Activated CD8-positive, alpha-beta memory T cell treated with anti-CD3 and anti-CD28 coated beads for 48 hours (primary cell): ENCODE results near the gene UNC79.
"Not testable (repeated sequence)": the region's sequence is repeated elsewhere in the genome, so short reads cannot be mapped to it uniquely, and the experiment has no call there.

Source experiments
- DNase-seq, 3 experiments: peaks; one replicate each; pipeline ENCODE4 v3.0.0-alpha.2; 2020; ENCODE audit warnings: low read depth in 2 of 3, low spot score in 2 of 3

UNC79 gene

DNA sequence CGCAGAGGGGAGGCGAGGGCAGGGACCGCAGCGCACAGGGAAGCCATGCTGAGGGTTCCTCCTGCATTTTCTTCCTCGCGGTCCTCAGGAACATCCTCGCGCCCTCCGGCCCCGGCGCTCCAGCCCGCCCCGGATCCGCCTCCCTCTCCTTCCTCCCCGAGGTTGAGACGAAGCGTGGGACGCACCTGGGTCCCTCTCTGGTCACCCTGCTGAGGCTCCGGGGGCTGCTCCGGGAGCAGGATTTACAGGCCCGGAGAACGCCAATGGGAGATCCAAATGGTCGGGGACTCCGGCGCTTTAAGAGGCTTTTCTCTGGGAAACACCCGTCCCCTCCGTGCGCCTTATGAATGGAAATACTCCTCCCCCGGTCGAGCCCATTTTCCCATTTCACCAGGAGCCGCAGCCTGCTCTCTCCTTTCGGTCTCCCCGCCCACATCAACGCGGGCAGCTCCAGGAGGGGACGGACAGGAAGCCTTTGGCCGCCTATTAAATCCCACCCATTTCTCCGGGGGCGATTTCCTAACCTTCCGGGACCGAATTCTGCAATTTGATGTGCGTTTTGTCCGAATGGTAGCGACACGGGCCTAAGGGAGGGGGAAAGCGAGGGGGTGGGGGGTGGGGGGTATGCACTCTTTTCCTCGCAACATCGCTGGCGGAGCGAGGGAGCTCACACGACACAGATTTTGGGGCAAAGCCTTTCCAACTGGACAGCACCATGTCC, at the start of gene UNC79:
TSS of gene UNC79 (plus strand) at position 625 of the 721 bp plus-strand sequence. CDS start at position 716, 91 bp downstream.
- no peak for DNase-seq

DNA sequence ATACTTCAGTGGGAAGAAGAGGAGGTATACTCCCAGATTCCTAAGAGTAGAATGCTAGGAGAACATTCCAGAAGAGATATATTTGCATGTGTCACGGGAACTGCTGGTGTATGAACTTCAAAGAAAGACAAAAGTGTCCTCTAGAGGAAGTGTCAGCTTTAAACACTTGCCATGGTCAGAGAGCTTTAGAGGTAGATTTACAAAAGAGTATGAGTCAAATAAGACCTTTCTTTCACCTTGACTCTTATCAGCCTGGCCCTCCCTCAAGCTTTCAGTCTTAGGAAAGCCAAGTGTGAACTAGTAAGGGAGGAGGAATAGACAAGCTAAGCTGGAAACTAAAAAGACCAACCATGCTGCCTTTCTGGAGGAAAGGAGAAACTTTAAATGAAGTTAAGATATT, 49.1 kb upstream of the UNC79 start:
- DNase-seq, result no peak

DNA sequence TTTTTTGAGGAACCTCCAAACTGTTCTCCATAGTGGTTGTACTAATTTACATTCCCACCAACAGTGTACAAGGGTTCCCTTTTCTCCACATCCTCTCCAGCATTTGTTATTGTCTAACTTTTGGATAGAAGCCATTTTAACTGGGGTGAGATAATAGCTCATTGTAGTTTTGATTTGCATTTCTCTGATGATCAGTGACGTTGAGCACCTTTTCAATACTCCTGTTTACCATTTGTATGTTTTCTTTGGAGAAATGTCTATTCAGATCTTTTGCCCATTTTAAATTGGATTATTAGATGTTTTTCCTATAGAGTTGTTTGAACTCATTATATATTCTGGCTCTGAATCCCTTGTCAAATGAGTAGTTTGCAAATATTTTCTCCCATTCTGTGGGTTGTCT, 46.5 kb upstream of the UNC79 start:
- DNase-seq, result not testable (repeated sequence)

DNA sequence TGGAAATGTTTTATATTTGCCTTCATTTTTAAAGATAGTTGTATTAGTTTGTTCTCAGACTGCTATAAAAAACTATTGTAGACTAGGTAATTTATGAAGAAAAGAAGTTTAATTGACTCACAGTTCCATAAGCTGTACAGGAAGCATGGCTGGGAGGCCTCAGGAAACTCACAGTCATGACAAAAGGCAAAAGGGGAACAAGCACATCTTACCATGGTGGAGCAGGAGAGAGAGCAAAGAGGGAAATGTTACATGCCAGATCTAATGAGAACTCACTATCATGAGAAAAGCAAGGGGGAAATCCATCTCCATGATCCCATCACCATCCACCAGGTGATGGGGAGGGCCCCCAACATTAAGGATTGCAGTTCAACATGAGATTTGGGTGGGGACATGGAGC, 35.5 kb upstream of the UNC79 start:
- DNase-seq, result no peak

DNA sequence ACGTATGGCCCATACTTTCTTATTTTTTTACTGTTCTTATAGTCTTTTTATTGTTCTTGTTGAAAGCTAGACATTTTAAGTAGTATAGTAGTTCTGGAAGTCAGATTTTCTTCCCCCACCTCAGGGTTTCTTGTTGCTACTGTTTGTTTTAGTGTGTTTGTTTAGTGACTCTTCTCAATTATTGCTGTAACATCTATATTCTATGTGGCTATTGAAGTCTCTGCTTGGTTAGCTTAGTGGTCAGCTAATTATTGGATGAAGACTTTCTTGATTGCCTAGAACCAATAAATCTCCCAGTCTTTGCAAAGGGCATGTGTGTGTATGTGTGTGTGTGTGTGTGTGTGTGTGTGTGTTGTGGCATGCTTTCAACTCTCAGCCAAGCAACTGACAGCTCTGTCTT, 34.3 kb upstream of the UNC79 start:
- no peak for DNase-seq

DNA sequence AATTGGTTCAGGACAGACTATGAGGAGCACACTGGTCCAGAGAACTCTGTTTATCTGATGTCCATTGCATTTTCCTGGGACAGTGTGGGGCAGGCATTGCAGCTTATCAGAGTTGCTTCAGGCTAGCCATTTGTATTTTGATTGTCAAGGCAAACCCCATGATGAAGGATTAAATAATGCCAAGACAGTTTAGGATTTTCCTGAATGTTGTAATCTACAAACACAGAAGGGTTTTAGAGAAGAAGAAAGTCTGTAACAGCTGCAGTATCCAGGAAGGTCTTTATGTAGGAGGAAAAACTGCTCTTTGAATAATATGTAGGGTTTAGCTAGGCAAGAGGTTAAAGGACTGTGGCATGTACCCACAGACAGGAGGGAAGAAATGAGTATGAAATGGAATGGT, 32.2 kb upstream of the UNC79 start:
- no peak for DNase-seq

DNA sequence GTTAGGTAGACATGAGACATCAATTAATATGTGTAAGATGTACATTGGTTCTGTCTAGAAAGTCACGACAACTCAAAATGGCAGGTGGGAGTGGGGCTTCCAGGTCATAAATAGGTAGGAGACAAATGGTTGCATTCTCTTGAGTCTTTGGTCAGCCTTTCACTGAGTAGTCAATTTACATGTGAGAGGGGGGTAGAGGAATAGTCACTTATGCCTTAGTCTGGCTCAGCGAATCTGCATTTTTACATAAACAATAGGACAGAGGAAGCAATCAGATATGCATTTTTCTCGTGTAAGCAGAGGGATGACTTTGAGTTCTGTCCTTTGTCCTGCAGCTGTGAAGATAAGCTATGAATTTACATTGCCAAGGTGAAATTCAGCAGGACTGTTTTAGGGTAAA, 27.8 kb upstream of the UNC79 start:
- DNase-seq, result no peak

DNA sequence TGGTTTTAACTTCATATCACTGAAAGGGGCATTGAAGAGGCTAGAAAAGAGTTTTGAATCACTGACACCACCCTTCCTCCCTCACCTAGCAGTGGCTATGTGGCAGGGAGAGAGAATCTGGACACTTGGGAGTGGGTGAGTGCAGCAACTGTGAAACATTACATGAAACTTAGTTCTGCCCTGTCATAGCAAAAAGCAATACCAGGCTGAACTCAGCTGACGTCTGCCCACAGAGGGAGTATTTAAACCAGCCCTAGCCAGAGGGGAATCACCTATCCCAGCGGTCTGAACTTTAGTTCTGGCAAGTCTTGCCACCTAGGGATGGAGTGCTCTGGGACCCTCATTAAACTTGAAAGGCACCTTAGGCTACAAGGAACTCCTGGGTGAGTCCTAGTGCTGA, 20.7 kb upstream of the UNC79 start:
- DNase-seq, result no peak

DNA sequence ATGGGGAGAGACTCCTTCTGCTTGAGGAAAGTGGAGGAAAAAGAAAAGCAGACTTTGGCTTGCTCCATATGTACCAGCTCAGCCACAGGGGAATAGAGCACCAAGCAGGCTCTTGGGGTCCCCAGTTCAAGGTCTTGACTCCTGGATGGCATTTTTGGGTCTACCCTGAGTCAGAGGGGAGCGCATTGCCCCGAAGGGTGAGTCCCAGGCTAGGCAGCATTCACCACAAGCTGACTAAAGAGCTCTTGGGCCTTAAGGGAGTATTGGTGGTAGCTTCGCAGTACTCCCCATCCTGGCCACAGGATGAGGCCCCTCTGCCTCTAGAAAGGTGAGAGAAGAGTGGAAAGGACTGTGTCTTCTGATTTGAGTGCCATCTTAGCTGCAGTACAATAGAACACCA, 19.8 kb upstream of the UNC79 start:
- no peak for DNase-seq

DNA sequence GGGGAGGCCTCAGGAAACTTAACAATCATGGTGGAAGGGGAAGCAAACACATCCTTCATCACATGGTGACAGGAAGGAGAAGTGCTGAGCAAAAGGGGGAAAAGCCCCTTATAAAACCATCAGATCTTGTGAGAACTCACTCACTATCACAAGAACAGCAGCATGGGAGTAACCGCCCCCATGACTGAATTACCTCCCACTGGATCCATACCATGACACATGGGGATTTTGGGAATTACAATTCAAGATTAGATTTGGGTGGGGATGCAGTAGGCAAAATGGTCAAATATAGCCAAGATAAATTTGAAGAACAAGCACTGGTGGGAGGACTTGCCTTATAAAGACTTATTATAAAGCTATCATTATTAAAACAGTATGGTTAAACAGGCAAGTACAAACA, 5.6 kb upstream of the UNC79 start:
- DNase-seq, result not testable (repeated sequence)

DNA sequence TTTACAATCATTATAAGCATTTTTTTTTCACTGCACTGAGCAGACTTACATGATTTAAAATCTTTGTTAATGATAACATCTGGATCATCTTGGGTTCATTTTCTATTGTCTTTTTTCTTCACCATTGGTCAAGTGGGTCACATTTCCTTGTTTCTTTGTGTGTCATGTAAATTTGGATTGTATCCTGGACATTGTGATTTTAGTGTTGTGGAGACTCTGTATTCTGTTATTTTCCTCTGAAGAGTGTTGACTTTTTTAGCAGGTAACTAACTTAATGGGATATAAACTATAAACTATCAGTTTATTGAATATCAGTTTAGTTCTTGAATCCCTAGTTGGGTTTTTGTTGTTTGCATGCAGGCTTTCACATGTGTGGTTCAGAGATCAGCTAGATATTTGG, 4.0 kb upstream of the UNC79 start:
- DNase-seq, result no peak

DNA sequence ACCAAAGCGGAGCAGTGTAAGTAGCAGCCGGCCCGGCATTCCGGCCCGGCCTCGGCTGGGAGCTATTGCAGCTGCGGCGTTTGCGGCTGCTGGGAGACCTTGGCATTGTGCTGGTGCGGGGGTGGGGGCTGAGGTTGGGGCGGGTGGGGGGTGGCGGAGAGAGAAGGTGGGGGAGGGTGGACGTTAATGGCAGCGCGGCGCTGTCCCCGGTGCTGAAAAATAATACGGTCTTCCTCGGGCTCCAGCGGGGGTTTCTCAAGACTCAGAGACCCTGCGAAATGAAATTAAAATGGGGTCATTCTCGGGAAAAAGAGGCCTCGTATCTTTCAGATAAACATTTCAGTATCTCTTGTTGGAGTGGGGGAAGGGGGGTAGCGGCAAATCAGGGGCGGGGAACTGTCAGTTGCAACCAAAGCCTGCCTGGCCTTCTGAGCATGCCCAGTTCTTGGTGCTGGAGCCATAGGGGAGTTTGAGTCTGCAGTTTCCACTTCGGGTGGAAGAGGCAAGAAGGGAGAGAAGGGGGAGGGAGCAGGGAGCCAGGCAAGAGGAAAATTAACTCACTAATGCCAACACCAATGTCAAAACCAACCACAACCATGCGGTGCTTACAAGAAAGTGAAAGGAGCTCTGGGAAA, 414 bp downstream of the UNC79 start:
- DNase-seq, result no peak

DNA sequence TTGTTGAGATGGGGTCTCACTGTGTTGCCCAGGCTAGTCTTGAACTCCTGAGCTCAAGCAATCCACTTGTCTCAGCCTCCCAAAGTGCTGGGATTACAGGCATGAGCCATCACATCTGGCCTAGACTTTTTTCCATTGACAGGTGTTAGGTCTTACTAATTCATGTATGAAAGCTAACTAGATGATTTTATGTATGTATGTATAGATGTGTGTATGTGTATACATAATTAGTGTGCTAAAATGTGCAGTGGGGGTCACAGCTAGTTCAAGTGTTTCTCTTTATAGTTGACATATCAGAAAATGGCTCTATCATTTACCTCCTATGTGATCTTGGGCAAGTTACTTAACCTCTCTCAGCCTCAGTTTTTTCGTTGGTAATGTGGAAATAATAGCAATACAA, 23.5 kb downstream of the UNC79 start:
- no peak for DNase-seq

DNA sequence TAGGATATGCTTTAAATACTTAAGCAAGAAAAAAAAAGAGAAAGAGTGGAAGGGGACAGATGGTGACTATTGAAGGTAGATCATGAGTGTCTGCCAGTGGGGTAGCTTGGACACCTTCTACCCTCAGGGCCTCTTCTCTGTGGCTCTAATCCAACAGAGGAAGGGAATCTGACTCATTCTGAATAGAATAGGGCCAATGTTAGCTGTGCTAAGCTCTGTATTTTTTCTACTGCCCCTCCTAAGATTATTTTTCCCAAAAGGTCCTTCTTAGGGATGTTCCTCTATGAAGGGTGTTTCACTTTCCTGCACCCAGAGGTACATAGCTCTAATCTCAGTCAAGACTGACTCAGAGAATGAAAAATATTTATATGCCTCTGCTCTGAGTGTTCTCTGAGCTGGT, 25.6 kb downstream of the UNC79 start:
- no peak for DNase-seq

DNA sequence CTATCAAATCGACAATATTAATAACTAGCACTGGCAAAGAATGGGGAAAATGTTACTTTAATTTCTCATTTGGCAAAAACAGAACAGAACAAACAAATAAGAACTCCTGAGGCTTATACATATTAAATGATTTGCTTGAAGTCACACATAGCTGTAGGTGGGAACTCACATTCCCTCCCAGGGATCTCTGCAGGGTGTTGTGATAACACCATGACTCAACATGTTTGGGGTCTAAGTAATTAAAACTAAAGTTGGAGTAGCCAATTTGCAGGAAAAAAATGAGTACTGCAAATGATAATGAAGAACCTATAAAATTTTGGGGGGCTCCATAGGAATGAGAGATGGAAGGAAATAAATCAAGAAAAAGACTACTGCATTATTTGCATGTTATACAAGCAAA, 27.5 kb downstream of the UNC79 start:
- DNase-seq, result no peak

DNA sequence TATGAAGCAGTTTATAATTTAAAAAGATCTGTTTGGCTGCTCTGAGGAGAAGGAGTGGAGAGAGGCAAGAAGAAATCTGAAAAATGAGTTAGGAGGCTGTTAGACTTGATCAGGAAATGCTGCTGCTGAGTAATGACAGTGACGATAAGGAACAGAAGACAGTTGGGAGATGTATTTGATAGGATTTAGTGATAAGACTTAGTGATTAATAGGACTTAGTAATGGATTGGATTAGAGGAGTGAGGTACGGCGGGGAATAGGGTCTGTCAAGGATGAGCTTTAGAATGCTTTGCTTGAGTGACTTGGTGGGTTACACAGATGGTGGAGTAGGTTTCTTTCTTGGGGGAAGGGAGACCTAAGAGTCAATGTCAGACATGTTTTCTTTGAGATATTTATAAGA, 31.7 kb downstream of the UNC79 start:
- DNase-seq, result no peak

DNA sequence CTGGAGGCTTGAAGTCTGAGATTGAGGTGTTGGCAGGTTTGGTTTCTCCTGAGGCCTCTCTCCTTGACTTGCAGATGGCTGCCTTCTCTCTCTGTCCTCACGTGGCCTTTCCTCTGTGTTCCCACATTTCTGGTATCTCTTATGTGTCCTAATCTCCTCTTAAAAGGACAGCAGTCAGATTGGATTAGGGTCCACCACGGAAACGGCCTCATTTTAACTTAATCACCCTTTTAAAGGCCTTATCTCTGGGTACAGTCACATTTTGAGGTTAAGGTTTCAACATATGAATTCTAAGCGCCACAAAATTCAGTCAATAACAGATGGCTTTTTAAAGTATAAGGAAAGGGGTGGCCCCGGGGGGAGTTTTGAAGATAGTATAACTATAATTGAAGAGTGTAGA, 33.5 kb downstream of the UNC79 start:
- no peak for DNase-seq

DNA sequence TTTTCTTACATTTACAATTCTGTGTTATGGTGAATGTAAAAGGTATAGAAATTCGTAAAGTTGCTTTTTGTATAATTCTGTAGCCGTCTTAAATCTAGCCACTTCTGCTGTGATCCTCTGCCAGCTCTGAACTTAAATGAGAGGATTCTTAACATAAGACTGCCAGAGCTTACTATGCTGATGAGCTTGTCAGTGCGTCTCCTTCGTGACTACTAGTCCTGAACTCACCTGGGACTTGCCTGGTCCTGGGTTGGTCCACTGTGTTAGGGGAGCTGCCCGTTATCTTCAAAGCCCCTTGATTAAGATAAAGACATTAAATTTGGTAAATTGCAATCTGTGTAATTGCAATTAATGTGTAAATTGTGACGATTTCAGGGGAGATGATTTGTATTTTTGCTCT, 44.7 kb downstream of the UNC79 start:
- DNase-seq, result no peak

DNA sequence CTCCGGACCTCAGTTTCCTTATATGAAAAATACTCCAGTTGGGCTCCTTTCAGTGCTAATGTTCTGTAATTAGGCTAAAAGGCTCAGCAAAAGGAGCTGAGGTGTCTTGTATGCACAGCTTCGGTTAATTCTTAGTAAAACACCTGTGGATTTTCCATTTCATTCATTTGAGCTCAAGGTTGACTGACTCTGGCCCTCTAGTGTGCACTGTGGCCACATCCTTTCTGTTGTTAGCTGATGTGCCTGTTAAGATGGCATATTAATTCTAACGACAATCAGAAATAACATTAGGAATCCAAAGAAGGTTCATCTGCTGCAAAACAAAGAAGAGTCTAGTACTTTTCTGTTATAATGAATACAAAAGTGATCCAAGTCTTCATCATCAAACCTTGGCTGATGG, 45.6 kb downstream of the UNC79 start:
- DNase-seq, result no peak

DNA sequence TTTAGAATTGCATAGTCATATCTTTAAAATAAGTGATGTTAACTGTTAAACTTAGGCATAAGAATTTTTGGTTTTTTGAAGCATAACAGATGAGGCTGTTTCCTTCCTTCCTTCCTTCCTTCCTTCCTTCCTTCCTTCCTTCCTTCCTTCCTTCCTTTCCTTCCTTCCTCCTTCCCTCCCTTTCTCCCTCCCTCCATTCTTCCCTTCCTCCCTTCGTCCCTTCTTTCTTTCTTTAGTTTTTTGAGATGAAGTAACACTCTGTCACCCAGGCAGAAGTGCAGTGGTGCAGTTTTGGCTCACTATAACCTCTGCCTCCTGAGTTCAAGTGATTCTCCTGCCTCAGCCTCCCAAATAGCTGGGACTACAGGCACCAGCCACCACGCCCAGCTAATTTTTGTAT, 48.3 kb downstream of the UNC79 start:
- not testable (repeated sequence) for DNase-seq

DNA sequence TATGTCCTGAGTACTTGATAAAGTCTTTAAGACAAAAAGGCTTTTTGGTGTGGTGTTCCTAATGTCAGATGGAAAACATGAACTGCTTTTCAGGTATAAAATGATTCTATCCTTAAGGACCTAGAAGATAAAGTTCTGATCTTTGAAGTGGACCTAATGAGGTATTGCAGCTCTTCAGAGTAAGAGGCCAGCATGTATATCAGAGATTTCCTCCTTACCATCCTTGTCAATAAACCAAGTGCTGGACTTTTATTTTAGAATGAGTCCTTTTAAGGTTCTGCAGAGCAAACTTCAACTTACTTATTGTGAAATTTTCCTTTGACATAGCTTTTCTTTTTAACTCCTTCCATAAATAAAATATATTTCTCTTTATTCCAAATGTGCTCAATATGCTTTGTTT, 50.1 kb downstream of the UNC79 start:
- no peak for DNase-seq

DNA sequence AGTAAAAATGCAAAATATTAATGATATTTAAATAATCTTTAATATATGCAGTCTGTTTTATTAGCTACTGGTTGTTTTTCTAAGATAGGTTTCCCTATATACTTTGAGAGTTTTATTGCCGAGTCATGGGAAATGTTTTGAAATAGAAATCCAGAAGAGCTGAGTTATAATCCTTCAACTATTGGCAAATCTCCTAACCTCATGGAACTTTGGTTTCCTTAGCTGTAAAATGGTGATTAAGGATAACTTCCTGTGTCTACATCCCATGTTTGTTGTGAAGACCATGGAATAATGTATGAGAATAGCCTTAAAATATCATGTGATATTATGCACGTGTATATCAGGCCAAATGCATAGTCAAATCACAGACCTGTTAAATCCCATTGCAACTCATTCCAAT, 51.0 kb downstream of the UNC79 start:
- DNase-seq, result no peak

DNA sequence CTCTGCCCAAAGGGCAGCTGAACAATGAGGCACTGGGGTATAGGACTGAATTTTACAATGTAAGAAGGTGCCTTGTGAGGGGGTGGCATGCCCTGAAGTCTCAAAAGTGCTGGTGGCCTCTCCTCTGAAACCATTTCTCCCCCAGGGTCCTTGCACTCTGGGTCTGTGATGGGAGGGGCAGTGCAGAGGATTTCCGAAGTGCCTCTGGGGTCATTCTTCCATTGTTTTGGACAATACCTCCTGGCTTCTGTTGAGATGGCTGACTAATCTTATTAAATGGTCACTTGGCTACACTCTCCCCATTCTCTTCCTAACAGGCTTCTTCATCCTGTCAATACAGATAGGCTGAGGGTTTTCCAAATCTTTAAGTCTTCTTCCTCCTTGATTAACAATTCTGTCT, 59.3 kb downstream of the UNC79 start:
- no peak for DNase-seq
